Retinal pigment epithelial cell (primary cell): ENCODE results near the gene FIGNL2.

ENCODE experiments used
- DNase-seq: peaks from one replicate; pipeline ENCODE4 v3.0.0-alpha.2; 2010; ENCODE audit warnings: low read depth
- H3K4me3 ChIP-seq: 2 replicates; pipeline ENCODE4 v1.5.1; 2011; ENCODE audit warnings: mild to moderate bottlenecking, low read length, control low read depth, moderate library complexity
- CTCF ChIP-seq: conservative IDR thresholded peaks from 2 replicates; pipeline ENCODE4 v1.5.1; 2011; ENCODE audit warnings: low read depth, low read length, control low read depth, inconsistent platforms

The FIGNL2 gene

DNA sequence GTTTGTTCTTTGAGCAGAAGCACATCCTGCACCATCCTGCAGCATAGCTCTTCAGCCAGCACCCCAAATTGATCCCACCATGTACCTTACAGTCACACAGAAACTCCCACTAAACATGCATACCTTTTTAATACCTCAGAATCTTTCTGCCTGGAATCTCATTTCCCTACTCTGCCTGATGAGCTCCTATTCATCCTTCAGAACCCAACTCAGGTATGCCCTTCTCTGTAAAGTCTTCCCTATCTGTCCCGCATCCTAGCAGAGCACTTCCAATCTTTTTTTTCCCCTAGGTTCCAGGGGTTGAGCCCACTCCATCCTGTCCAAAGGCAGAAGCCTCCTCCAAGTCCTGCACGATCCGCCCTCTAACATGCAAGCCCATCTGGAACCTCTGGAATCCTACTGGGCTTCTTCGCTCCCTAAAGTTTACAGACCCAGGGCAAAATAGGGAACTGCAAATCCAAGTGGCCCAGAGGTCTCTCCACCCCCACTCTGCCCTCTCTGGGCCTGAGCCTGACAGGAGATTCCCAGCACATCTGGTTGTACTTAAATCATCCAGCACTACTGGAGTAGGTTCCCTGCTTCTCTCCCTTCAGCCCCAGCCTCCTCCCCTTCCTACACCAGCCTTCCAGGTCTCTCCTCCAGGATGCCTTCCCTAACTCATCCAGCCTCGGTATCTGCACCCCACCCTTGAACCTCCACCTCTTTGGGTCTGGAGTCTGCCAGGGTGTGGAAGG is 4.1 kb upstream of the FIGNL2 start:
- TF ChIP-seq CTCF = no peak
- no peak for DNase-seq
- H3K4me3 ChIP-seq = no peak overlapping the region

- TF ChIP-seq CTCF = no peak
- no peak for DNase-seq
- H3K4me3 ChIP-seq = no peak overlapping the region
These were observed 3.1 kb upstream of the FIGNL2 start for GRCh38 chr12:51851413-51852124.

- no peak for TF ChIP-seq CTCF
- no peak for DNase-seq
- no peak overlapping the region for H3K4me3 ChIP-seq
These were observed 2.4 kb upstream of the FIGNL2 start for GRCh38 chr12:51850965-51851299.

DNA sequence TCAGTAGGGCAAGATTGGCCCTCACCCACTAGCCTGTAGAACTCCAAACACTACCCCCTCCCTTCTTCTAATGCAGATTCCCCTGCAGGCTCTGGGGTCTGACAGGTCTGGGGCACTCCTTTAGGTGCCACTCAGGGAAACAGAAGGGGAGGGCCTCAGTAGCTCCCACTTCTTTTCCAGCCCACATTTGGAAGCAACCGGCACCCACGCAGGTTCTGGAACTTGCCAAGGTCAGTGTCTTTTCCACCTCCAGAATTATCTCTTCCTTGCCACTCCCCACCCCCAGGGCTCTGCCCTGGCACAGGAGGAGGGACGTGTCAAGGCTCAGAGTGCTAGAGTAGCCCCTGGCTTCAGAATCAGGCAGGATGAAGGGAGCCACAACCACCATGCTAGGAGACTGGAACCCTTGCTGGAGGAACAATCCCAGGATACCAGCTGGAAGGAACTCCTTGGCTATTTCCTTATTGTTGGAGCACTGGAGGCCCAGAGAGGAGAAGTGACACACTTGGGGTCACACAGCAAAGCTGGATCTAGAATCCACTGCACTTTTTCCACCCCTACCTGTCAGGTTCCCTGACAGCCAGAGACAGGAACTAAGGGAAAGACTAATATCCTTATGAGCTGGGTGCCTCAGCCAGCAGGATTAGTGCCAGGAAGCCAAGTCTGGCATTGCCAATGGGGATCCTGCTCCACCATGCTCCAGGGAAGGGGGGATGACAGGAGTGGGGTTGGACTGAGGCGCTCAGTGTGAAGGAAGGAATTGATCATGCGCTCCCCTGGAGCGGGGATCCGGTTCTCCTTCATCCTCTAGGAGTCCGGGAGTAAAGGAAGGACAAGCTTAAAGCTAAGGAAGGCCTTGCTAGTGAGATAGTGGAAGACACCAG is 1.8 kb upstream of the FIGNL2 start:
- no peak for TF ChIP-seq CTCF
- no peak for DNase-seq
- H3K4me3 ChIP-seq = no peak overlapping the region

DNA sequence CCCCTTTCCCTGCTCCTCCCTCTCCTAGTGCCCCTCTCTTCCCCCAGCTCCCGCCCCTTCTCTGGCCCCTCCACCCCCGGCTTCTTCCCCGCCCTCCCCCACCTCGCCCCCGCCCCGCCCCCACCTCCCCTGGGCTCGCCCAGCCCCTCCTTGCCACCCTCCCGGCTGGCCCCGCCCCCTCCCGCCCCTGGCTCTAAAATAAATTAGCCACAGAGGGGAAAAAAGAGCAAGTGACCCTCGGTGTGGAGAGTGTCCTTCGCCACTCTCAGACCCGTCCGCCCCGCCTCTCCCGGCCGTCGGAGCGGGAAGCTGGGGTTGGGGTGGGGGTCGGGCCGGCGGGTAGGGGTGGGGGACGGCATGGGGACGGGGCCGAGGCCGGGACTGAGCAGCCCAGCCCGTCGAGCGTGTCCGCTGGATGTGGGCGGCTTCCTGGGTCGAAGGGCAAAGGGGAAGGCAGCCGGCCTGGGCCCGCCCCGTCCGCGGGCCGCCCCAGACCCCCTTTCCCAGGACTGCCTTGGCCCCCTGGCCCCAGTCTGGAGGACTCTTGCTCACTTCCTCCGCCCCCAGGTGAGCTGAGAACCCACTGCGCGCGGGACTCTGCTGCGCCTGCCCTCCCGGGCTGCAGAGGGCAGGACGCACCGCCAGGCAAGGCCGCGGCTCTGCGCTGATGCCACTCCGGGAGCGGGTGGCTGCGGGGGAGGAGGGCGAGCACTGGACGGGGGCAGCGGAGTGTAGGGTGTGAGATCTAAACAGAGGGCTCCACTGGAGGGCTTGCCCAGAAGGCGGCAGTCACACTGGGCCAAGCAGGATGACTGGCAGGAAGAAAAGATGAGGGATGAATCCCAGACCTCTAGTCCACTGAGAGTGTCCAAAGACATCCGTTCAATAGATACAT is 570 bp upstream of the FIGNL2 start:
- H3K4me3 ChIP-seq = no peak overlapping the region
- TF ChIP-seq CTCF = no peak
- DNase-seq = no peak

DNA sequence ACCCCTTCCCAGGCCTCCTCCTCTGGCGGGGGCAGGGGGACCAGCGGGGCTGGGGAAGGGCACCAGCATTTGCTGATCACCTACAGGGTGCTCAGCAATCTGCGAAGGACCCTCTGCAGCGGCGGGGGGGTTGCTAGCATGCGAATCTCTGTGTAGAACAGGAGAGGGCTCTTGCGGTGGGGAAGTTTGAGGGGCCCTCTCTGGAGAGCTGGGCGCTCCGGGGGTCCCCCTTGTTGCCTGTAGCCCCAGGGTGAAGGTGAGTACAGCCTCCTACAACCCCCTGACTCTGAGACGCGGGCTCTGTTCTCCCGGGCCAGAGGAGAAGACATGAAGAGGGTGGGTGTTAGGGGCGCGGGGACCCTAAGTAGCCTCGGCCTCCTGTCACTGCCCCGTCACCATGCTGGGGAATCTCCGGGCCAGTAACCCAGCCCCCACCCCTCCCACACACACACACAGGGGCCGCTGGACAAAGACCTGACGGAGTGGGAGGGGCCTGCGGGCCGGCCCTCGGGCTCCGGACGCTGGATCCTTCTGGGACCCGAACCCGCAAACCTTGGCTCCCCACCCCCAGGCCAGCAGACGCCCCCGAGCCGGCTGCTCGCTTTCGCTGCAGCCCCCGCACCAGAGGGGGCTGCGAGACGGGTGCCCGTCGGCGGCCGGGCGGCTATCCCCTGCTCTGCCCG is 734 bp downstream of the FIGNL2 start:
- H3K4me3 ChIP-seq = peak overlapping the region; percentile 62
- TF ChIP-seq CTCF = no peak
- no peak for DNase-seq
